ENCODE results near the gene CABP1. TPM values are rescaled to one million over a fixed set of nuclear protein-coding genes. Genes with fewer than 3 reads are reported as not detected.

The CABP1 gene
- total and polyA plus RNA-seq, 9 of the 15 experiments (the other 6 are each of a cell fraction or from before 2014, with no cell fraction given), result not detected

GRCh38 chr12:120710805-120711296 lies 70.4 kb downstream of the CABP1 start (continued):
- TF ChIP-seq, protein P1, sequence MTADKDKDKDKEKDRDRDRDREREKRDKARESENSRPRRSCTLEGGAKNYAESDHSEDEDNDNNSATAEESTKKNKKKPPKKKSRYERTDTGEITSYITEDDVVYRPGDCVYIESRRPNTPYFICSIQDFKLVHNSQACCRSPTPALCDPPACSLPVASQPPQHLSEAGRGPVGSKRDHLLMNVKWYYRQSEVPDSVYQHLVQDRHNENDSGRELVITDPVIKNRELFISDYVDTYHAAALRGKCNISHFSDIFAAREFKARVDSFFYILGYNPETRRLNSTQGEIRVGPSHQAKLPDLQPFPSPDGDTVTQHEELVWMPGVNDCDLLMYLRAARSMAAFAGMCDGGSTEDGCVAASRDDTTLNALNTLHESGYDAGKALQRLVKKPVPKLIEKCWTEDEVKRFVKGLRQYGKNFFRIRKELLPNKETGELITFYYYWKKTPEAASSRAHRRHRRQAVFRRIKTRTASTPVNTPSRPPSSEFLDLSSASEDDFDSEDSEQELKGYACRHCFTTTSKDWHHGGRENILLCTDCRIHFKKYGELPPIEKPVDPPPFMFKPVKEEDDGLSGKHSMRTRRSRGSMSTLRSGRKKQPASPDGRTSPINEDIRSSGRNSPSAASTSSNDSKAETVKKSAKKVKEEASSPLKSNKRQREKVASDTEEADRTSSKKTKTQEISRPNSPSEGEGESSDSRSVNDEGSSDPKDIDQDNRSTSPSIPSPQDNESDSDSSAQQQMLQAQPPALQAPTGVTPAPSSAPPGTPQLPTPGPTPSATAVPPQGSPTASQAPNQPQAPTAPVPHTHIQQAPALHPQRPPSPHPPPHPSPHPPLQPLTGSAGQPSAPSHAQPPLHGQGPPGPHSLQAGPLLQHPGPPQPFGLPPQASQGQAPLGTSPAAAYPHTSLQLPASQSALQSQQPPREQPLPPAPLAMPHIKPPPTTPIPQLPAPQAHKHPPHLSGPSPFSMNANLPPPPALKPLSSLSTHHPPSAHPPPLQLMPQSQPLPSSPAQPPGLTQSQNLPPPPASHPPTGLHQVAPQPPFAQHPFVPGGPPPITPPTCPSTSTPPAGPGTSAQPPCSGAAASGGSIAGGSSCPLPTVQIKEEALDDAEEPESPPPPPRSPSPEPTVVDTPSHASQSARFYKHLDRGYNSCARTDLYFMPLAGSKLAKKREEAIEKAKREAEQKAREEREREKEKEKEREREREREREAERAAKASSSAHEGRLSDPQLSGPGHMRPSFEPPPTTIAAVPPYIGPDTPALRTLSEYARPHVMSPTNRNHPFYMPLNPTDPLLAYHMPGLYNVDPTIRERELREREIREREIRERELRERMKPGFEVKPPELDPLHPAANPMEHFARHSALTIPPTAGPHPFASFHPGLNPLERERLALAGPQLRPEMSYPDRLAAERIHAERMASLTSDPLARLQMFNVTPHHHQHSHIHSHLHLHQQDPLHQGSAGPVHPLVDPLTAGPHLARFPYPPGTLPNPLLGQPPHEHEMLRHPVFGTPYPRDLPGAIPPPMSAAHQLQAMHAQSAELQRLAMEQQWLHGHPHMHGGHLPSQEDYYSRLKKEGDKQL (CRISPR knock-in tag; IDR thresholded peaks at IDR 0.05; ENCODE audit: borderline replicate concordance), result no peak
- 0 out of 2 replicates have a peak, but pooled peaks have one; percentile 18 for TF ChIP-seq L3MBTL2 (IDR thresholded peaks at IDR 0.05)
- TF ChIP-seq, protein P2, sequence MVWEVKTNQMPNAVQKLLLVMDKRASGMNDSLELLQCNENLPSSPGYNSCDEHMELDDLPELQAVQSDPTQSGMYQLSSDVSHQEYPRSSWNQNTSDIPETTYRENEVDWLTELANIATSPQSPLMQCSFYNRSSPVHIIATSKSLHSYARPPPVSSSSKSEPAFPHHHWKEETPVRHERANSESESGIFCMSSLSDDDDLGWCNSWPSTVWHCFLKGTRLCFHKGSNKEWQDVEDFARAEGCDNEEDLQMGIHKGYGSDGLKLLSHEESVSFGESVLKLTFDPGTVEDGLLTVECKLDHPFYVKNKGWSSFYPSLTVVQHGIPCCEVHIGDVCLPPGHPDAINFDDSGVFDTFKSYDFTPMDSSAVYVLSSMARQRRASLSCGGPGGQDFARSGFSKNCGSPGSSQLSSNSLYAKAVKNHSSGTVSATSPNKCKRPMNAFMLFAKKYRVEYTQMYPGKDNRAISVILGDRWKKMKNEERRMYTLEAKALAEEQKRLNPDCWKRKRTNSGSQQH (CRISPR knock-in tag; IDR thresholded peaks at IDR 0.05), result no peak
- 0 out of 4 replicates have a peak, but pooled peaks of 1 of the 2 experiments have one; percentile 1 for TF ChIP-seq MAZ (CRISPR knock-in tag; conservative IDR thresholded peaks at IDR 0.05 in 1 of 2, IDR thresholded peaks at IDR 0.05 in 1 of 2)
- 0 out of 2 replicates have a peak, but pooled peaks have one; percentile 50 for TF ChIP-seq RBM14 (IDR thresholded peaks at IDR 0.05; ENCODE audit: borderline replicate concordance, insufficient read depth, low read depth, low read length)
- peak; percentile 8; the same call in 1 of the 2 replicates for TF ChIP-seq CTBP1 (IDR thresholded peaks at IDR 0.05; ENCODE audit: borderline replicate concordance)
- no peak for TF ChIP-seq HMG20A (CRISPR knock-in tag; conservative IDR thresholded peaks at IDR 0.05)
- no peak for TF ChIP-seq KLF10 (CRISPR knock-in tag; IDR thresholded peaks at IDR 0.05)
- TF ChIP-seq, protein P3, sequence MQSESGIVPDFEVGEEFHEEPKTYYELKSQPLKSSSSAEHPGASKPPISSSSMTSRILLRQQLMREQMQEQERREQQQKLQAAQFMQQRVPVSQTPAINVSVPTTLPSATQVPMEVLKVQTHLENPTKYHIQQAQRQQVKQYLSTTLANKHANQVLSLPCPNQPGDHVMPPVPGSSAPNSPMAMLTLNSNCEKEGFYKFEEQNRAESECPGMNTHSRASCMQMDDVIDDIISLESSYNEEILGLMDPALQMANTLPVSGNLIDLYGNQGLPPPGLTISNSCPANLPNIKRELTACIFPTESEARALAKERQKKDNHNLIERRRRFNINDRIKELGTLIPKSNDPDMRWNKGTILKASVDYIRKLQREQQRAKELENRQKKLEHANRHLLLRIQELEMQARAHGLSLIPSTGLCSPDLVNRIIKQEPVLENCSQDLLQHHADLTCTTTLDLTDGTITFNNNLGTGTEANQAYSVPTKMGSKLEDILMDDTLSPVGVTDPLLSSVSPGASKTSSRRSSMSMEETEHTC (IDR thresholded peaks at IDR 0.05), result no peak
- TF ChIP-seq NBN (IDR thresholded peaks at IDR 0.05; ENCODE audit: low read depth), result no peak
- no peak for TF ChIP-seq ZC3H4 (CRISPR knock-in tag; IDR thresholded peaks at IDR 0.05; ENCODE audit: borderline replicate concordance)
- TF ChIP-seq ZNF780A (CRISPR knock-in tag; IDR thresholded peaks at IDR 0.05), result no peak
- peak; percentile 18 for TF ChIP-seq RBBP5 (IDR thresholded peaks at IDR 0.05; ENCODE audit: borderline replicate concordance, insufficient read depth, low read length, poor library complexity, severe bottlenecking)
- TF ChIP-seq ZNF655 (CRISPR knock-in tag; IDR thresholded peaks at IDR 0.05), result no peak
- no peak for TF ChIP-seq RBM39 (optimal IDR thresholded peaks at IDR 0.05; ENCODE audit: low read depth, low read length)
- TF ChIP-seq SMAD3 (CRISPR knock-in tag; conservative IDR thresholded peaks at IDR 0.05), result no peak
- TF ChIP-seq ZNF316 (IDR thresholded peaks at IDR 0.05), result no peak
- TF ChIP-seq TEAD4 (IDR thresholded peaks at IDR 0.05; ENCODE audit: low read length), result no peak
- no peak for TF ChIP-seq TEAD4 (CRISPR knock-in tag; IDR thresholded peaks at IDR 0.05; ENCODE audit: borderline replicate concordance)
